ENCODE data around the gene PRICKLE1. TPM values are rescaled to one million over a fixed set of nuclear protein-coding genes. Genes with fewer than 3 reads are reported as not detected.
A peak's percentile ranks its signal among the peaks of the same experiment; 100 is the strongest.

PRICKLE1 gene
- total and polyA plus RNA-seq, 3 donors from 2014 or later, result 7.9 to 16.5 (median 11.5) TPM

DNA sequence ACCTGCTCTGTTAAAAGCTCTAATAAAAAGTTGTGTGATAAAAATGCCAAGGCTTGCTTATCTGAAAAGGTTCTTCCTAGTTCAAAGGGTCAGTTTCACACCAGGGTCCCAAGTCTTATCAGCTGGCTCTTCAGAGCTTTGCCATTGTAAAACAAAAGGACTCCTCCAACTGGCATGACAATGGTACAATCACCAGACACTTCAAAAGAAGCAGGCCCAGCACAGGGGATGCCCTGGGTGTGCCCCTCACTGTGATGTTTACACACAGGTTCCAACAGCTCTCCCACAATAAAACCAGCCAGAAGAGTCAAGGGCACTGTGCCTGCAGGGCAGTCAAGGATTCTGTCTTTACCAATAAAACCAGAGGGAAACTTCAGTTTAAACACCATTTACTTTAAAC lies 78.7 kb downstream of the PRICKLE1 start:
- H3K9me3 ChIP-seq, result no peaks in the 10 kb centered on the region
- DNase-seq, result no peak
- no peaks in the 10 kb centered on the region for H3K27me3 ChIP-seq
- H3K36me3 ChIP-seq (ENCODE audit: low read depth, missing control alignments), result no peaks in the 10 kb centered on the region
- H3K27ac ChIP-seq, result no peak overlapping the region
- no peak for TF ChIP-seq POLR2A (IDR thresholded peaks at IDR 0.05)
- TF ChIP-seq, protein P1, sequence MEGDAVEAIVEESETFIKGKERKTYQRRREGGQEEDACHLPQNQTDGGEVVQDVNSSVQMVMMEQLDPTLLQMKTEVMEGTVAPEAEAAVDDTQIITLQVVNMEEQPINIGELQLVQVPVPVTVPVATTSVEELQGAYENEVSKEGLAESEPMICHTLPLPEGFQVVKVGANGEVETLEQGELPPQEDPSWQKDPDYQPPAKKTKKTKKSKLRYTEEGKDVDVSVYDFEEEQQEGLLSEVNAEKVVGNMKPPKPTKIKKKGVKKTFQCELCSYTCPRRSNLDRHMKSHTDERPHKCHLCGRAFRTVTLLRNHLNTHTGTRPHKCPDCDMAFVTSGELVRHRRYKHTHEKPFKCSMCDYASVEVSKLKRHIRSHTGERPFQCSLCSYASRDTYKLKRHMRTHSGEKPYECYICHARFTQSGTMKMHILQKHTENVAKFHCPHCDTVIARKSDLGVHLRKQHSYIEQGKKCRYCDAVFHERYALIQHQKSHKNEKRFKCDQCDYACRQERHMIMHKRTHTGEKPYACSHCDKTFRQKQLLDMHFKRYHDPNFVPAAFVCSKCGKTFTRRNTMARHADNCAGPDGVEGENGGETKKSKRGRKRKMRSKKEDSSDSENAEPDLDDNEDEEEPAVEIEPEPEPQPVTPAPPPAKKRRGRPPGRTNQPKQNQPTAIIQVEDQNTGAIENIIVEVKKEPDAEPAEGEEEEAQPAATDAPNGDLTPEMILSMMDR (IDR thresholded peaks at IDR 0.05), result no peak
- intact Hi-C loops (cut with DNase I; ENCODE audit: low total_unique reads), result no loop called here
- H3K4me1 ChIP-seq, result no peaks in the 10 kb centered on the region
- H3K4me3 ChIP-seq, result no peak overlapping the region

DNA sequence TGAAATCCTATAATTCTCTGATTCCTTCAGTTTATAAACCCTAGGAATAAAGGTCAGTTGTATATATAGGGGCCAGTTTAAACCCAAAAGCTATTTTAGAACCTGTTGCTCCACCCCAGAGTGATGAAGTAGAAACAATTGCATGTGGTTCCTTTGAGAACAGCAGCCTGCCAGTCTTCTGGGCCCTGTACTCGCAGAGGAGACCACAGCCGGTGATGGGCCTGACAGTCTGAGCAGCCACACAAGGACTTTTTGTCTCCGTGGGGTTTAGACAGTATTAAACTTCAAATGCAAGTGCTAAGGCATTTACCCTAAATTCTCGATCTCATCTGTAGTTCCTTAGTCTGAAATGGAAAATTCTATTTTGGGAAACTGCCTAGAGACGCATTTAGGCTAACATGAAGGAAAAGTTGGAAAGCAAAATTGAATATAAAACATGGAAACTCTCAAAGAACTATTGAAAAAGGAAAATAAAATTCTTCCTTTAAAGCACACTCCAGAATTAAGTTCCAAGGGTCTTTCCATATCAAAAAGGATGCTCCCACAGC lies 80.6 kb downstream of the PRICKLE1 start:
- Histone ChIP-seq H3K4me1 (no peaks in the 10 kb centered on the region), H3K27ac (peak overlapping the region in 1 of 2 donors; percentile 60), H3K9me3 (no peaks in the 10 kb centered on the region), H3K36me3 (ENCODE audit: low read depth, missing control alignments) (no peaks in the 10 kb centered on the region), H3K4me3 (no peak overlapping the region), H3K27me3 (no peaks in the 10 kb centered on the region)
- TF ChIP-seq, protein P1 (IDR thresholded peaks at IDR 0.05), result no peak
- no peak for TF ChIP-seq POLR2A (IDR thresholded peaks at IDR 0.05)
- DNase-seq, result no peak
- intact Hi-C loops (cut with DNase I; ENCODE audit: low total_unique reads), result no loop called here
- 55% methylated on average over 5 of the region's 5 CpGs for WGBS, 2 donors

DNA sequence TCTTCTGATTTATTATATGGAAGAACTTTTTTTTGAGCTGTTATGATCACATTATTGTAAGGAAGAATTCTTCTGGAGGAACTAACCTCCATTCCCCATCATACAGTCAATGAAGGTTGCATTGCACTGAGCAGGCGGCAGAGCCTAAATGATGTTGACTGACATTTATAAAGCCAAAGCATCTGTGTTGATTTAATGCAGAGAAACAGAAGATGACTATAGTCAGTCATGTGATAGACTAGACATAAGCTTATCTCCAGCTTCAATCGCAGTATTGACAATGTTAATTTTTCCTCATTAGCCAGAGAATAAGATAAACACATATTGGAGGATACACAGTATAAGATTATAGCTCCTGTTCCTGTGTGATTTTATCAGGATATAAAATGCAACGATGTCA lies 82.0 kb downstream of the PRICKLE1 start:
- H3K27ac ChIP-seq, result no peak overlapping the region
- H3K4me3 ChIP-seq, result no peak overlapping the region
- no peaks in the 10 kb centered on the region for H3K36me3 ChIP-seq (ENCODE audit: low read depth, missing control alignments)
- H3K4me1 ChIP-seq, result no peaks in the 10 kb centered on the region
- WGBS, 2 donors, result 61 to 63% methylated on average over 3 of the region's 3 CpGs
- intact Hi-C loops (cut with DNase I; ENCODE audit: low total_unique reads), result no loop called here
- no peaks in the 10 kb centered on the region for H3K9me3 ChIP-seq
- TF ChIP-seq POLR2A (IDR thresholded peaks at IDR 0.05), result no peak
- TF ChIP-seq, protein P1 (IDR thresholded peaks at IDR 0.05), result no peak
- DNase-seq, result no peak
- no peaks in the 10 kb centered on the region for H3K27me3 ChIP-seq

DNA sequence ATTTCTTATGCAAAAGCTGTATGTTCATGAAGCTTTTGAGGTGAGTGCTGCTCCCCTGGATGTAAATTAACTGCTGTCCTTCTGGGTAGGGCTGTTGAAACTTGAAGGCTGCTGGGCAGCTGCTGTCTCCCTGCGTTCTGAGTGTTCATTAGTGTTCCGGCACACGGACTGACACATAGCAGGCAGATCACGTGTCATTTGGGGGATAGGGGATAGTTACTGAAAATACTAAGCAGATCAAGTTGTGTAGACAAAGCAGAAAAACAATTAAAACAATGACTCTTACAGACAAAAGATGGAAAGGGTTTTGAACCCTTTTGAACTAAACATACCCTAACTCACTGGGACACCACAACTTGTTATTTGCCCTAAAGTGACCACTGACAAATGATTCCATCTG lies 82.5 kb downstream of the PRICKLE1 start:
- WGBS, 2 donors, result 81 to 85% methylated on average over 4 of the region's 4 CpGs
- no peak for DNase-seq
- Histone ChIP-seq H3K27ac (no peak overlapping the region), H3K4me3 (no peak overlapping the region), H3K27me3 (no peaks in the 10 kb centered on the region), H3K9me3 (no peaks in the 10 kb centered on the region), H3K4me1 (no peaks in the 10 kb centered on the region), H3K36me3 (ENCODE audit: low read depth, missing control alignments) (no peaks in the 10 kb centered on the region)
- TF ChIP-seq, protein P1 (IDR thresholded peaks at IDR 0.05), result no peak
- TF ChIP-seq POLR2A (IDR thresholded peaks at IDR 0.05), result no peak
- intact Hi-C loops (cut with DNase I; ENCODE audit: low total_unique reads), result no loop called here

DNA sequence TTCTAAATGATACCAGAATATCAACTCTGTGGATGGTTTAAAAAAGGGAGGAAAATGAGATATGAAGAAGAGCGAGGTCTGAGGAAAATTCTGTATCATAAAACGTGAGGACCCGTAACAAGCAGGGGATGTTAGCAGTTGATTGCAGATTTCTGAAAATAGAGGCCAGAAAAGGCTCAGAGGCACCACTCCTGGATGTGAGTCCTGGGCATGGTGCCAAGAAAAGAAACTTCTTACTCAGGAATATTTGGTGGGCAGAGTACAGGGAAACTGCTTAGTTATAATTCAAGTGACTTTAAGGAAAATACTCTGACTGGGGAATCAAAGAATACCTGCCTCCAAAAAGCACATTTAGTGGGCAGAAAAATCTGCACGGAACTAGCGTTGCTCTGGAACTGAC lies 85.5 kb downstream of the PRICKLE1 start:
- H3K4me3 ChIP-seq, result no peak overlapping the region
- H3K36me3 ChIP-seq (ENCODE audit: low read depth, missing control alignments), result no peaks in the 10 kb centered on the region
- WGBS, 2 donors, result 49 to 52% methylated on average over 5 of the region's 5 CpGs
- TF ChIP-seq, protein P1 (IDR thresholded peaks at IDR 0.05), result no peak
- TF ChIP-seq POLR2A (IDR thresholded peaks at IDR 0.05), result no peak
- H3K4me1 ChIP-seq, result no peaks in the 10 kb centered on the region
- H3K9me3 ChIP-seq, result no peaks in the 10 kb centered on the region
- no peaks in the 10 kb centered on the region for H3K27me3 ChIP-seq
- H3K27ac ChIP-seq, result no peak overlapping the region
- DNase-seq, result peak; percentile 18
- intact Hi-C loops (cut with DNase I; ENCODE audit: low total_unique reads), result no loop called here

All from testis (tissue), 3 donors.